T-helper 2 cell treated with Interferon-gamma antibody and Interleukin-4, amounts not matched to agents 5 μg/mL and 100 μg/mL, for 36 hours (primary cell): Measurements from ENCODE around the gene INTS11.

ENCODE experiments used
- DNase-seq: peaks from one replicate; pipeline ENCODE4 v3.0.0; 2021; ENCODE audit warnings: low spot score
- H3K27ac Mint-ChIP-seq: one replicate; pipeline ENCODE4 v1.8.0; 2021; ENCODE audit warnings: mild to moderate bottlenecking, mixed read lengths
- H3K27me3 Mint-ChIP-seq: one replicate; pipeline ENCODE4 v1.8.0; 2021; ENCODE audit warnings: low read depth, mixed read lengths
- H3K36me3 Mint-ChIP-seq: one replicate; pipeline ENCODE4 v1.8.0; 2021; ENCODE audit warnings: low read depth, mixed read lengths
- H3K4me1 Mint-ChIP-seq: one replicate; pipeline ENCODE4 v1.8.0; 2021; ENCODE audit warnings: low read depth, mixed read lengths
- H3K4me3 Mint-ChIP-seq: one replicate; pipeline ENCODE4 v1.8.0; 2022; ENCODE audit warnings: mild to moderate bottlenecking, moderate library complexity, mixed read lengths
- H3K9me3 Mint-ChIP-seq: one replicate; pipeline ENCODE4 v1.8.0; 2021; ENCODE audit warnings: mixed read lengths

The INTS11 gene

GRCh38 chr1:1332774-1333480 lies 8.5 kb upstream of the INTS11 start:
- no peaks in the 10 kb centered on the region for H3K4me1 Mint-ChIP-seq
- no peaks in the 10 kb centered on the region for H3K27me3 Mint-ChIP-seq

GRCh38 chr1:1332031-1332755 lies 7.7 kb upstream of the INTS11 start:
- no peaks in the 10 kb centered on the region for H3K36me3 Mint-ChIP-seq
- DNase-seq: no peak
- H3K9me3 Mint-ChIP-seq: peaks cover 3% of the 10 kb centered on the region
- H3K4me3 Mint-ChIP-seq: no peak overlapping the region
- H3K4me1 Mint-ChIP-seq: no peaks in the 10 kb centered on the region
- H3K27ac Mint-ChIP-seq: no peak overlapping the region
- H3K27me3 Mint-ChIP-seq: no peaks in the 10 kb centered on the region

More at GRCh38 chr1:1332774-1333480, 8.5 kb upstream of the INTS11 start:
- no peaks in the 10 kb centered on the region for H3K36me3 Mint-ChIP-seq
- no peak overlapping the region for H3K27ac Mint-ChIP-seq
- H3K9me3 Mint-ChIP-seq: peaks cover 3% of the 10 kb centered on the region
- no peak overlapping the region for H3K4me3 Mint-ChIP-seq
- DNase-seq: no peak

DNA sequence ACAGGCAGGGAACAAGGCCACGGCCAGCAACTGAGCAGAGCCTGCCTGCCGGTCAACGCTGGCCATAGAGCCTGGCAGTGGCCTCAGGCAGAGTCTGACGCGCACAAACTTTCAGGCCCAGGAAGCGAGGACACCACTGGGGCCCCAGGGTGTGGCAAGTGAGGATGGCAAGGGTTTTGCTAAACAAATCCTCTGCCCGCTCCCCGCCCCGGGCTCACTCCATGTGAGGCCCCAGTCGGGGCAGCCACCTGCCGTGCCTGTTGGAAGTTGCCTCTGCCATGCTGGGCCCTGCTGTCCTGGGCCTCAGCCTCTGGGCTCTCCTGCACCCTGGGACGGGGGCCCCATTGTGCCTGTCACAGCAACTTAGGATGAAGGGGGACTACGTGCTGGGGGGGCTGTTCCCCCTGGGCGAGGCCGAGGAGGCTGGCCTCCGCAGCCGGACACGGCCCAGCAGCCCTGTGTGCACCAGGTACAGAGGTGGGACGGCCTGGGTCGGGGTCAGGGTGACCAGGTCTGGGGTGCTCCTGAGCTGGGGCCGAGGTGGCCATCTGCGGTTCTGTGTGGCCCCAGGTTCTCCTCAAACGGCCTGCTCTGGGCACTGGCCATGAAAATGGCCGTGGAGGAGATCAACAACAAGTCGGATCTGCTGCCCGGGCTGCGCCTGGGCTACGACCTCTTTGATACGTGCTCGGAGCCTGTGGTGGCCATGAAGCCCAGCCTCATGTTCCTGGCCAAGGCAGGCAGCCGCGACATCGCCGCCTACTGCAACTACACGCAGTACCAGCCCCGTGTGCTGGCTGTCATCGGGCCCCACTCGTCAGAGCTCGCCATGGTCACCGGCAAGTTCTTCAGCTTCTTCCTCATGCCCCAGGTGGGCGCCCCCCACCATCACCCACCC lies 6.9 kb upstream of the INTS11 start, which contains the start of gene TAS1R3:
TAS1R3 (plus strand) TSS at position 213 of the 898 bp plus-strand sequence; CDS start at position 279, 66 bp downstream.
- Mint-ChIP-seq H3K4me1 (peaks cover under 1% of the 10 kb centered on the region), H3K36me3 (no peaks in the 10 kb centered on the region), H3K9me3 (peaks cover 3% of the 10 kb centered on the region), H3K27ac (no peak within 1 kb of the TSS), H3K4me3 (no peak within 1 kb of the TSS), H3K27me3 (no peaks in the 10 kb centered on the region)
- DNase-seq: no peak

DNA sequence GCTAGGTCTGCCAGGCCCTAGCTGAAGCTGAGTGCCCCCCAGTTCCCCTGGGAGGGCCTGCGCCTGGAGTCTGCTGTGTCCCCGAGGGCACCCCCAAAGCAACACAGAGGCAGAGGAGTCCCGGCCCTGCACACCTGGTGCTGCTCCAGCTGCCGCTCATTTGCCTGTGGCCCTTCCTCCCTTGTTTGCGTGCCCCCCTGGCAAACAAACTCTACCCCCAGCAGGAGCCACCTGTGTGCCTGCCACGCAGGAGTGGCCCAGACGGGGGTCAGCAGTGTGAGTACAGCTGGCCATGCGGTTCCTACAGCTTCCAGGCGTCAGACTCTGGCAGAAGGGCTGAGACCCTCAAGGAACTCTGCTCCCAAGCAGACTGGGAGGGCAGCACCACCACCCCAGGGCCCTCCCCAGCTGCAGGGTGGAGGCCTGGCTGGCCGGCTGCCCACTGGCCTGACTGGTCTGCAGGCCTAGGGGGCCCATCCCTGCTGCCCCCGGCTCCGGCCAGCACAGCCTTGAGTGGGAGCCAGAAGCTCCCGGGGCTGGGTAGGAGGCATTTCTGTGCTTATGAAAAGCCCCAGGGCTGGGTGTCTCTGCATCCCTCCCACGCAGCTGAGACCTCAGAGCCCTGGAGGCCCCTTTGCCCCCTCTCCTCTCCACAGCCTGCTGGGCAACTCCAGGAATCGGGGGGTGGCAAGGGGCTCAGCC lies 6.1 kb upstream of the INTS11 start:
- no peak overlapping the region for H3K4me3 Mint-ChIP-seq
- peaks cover 3% of the 10 kb centered on the region for H3K9me3 Mint-ChIP-seq
- no peaks in the 10 kb centered on the region for H3K27me3 Mint-ChIP-seq
- H3K4me1 Mint-ChIP-seq: peaks cover 8% of the 10 kb centered on the region
- no peaks in the 10 kb centered on the region for H3K36me3 Mint-ChIP-seq
- no peak for DNase-seq
- H3K27ac Mint-ChIP-seq: no peak overlapping the region

GRCh38 chr1:1329304-1330210 lies 5.1 kb upstream of the INTS11 start:
- Mint-ChIP-seq H3K4me3 (no peak overlapping the region), H3K27me3 (no peaks in the 10 kb centered on the region), H3K4me1 (peaks cover 11% of the 10 kb centered on the region), H3K36me3 (no peaks in the 10 kb centered on the region), H3K27ac (no peak overlapping the region), H3K9me3 (peaks cover 3% of the 10 kb centered on the region)
- no peak for DNase-seq

DNA sequence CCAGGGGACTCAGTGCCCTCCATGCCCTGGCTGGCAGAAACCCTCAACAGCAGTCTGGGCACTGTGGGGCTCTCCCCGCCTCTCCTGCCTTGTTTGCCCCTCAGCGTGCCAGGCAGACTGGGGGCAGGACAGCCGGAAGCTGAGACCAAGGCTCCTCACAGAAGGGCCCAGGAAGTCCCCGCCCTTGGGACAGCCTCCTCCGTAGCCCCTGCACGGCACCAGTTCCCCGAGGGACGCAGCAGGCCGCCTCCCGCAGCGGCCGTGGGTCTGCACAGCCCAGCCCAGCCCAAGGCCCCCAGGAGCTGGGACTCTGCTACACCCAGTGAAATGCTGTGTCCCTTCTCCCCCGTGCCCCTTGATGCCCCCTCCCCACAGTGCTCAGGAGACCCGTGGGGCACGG lies 3.8 kb upstream of the INTS11 start:
- Mint-ChIP-seq H3K4me1 (peaks cover 15% of the 10 kb centered on the region), H3K4me3 (no peak overlapping the region), H3K27ac (no peak overlapping the region), H3K9me3 (peaks cover 3% of the 10 kb centered on the region), H3K27me3 (no peaks in the 10 kb centered on the region), H3K36me3 (no peaks in the 10 kb centered on the region)
- no peak for DNase-seq

- no peak overlapping the region for H3K4me3 Mint-ChIP-seq
- peaks cover 3% of the 10 kb centered on the region for H3K9me3 Mint-ChIP-seq
- DNase-seq: no peak
- no peaks in the 10 kb centered on the region for H3K27me3 Mint-ChIP-seq
- peaks cover 18% of the 10 kb centered on the region for H3K4me1 Mint-ChIP-seq
- no peaks in the 10 kb centered on the region for H3K36me3 Mint-ChIP-seq
- no peak overlapping the region for H3K27ac Mint-ChIP-seq
Observed at GRCh38 chr1:1327291-1327690, 2.8 kb upstream of the INTS11 start.

DNA sequence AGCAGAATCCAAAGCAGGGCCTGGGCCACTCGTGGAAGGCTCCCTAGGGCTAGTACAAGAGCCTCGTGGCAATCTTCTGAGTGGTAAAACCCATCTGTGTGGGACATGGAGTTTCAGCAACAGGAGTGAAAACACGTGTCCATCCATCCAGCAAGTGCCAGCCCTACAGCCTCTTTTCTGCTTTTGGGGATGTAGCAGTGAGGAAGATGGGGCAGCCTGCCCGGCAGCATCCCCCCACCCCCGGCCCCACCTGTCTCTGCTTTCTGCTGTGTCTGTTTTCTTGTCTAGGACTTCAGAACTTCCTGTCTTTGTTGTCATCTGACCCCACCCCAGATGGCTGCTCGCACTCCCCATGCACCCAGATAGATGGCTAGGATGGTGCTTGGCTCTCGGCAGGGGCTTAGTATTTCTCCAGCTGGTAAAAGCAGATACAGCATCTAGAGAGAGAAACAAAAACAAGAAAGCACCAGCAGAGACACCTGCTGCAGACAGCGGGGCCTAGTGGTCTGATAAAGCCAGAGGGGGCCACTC lies 1.7 kb upstream of the INTS11 start:
- Mint-ChIP-seq H3K36me3 (no peaks in the 10 kb centered on the region), H3K9me3 (peaks cover 3% of the 10 kb centered on the region), H3K4me1 (peaks cover 22% of the 10 kb centered on the region), H3K27me3 (no peaks in the 10 kb centered on the region), H3K4me3 (peak overlapping the region; percentile 79), H3K27ac (peak overlapping the region; percentile 82)
- no peak for DNase-seq

GRCh38 chr1:1325288-1326074 lies 1.0 kb upstream of the INTS11 start:
- Mint-ChIP-seq H3K4me1 (peaks cover 22% of the 10 kb centered on the region), H3K36me3 (no peaks in the 10 kb centered on the region), H3K4me3 (peak overlapping the region; percentile 79), H3K9me3 (peaks cover 3% of the 10 kb centered on the region), H3K27me3 (no peaks in the 10 kb centered on the region), H3K27ac (peak overlapping the region; percentile 82)
- no peak for DNase-seq

DNA sequence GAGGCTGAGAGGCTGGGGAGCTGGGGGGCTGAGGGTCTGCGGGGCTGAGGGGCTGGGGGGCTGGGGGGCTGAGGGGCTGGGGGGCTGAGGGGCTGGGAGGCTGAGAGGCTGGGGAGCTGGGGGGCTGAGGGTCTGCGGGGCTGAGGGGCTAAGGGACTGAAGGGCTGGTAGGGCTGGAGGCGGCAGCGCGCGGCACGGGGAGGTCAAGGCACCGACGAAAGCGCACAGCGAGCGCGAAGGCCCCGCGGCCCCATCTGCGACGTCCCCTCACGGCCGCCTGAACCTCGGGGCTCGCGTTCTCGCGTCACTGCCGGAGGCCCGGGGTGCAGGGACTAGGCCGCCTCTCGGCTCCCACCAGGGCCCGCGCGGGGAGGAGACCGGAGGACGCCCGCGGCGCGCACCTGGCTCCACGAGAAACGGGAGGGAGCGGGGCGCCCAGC lies 356 bp downstream of the INTS11 start:
- H3K27me3 Mint-ChIP-seq: no peaks in the 10 kb centered on the region
- DNase-seq: no peak
- H3K36me3 Mint-ChIP-seq: peaks cover 4% of the 10 kb centered on the region
- H3K9me3 Mint-ChIP-seq: no peaks in the 10 kb centered on the region
- peak overlapping the region; percentile 60 for H3K27ac Mint-ChIP-seq
- H3K4me3 Mint-ChIP-seq: peak overlapping the region; percentile 74
- H3K4me1 Mint-ChIP-seq: peaks cover 22% of the 10 kb centered on the region

- H3K36me3 Mint-ChIP-seq: peaks cover 5% of the 10 kb centered on the region
- peak overlapping the region; percentile 81 for H3K4me3 Mint-ChIP-seq
- no peaks in the 10 kb centered on the region for H3K27me3 Mint-ChIP-seq
- peaks cover 22% of the 10 kb centered on the region for H3K4me1 Mint-ChIP-seq
- H3K27ac Mint-ChIP-seq: peak overlapping the region; percentile 78
- H3K9me3 Mint-ChIP-seq: no peaks in the 10 kb centered on the region
- DNase-seq: no peak
Observed at GRCh38 chr1:1322952-1323351, 1.5 kb downstream of the INTS11 start.

DNA sequence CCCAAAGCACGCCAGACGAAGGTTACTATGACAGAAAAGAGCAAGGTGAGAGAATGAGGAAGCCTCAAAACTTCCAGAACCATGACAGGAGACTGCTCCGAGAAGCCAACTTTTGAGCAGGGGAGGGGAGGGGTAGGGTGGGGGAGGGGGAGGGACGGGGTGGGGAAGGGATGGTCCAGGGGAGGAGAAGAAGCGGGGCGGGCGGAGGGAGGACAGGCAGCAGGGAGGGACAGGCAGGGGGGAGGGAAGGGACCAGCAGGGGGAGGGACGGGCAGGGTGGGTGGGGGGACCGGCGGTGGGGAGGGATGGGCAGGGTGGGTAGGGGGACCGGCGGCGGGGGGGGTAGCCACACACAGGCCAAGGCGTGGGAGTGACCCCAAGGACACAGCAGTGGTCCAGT lies 2.0 kb downstream of the INTS11 start:
- Mint-ChIP-seq H3K4me3 (peak overlapping the region; percentile 72), H3K9me3 (no peaks in the 10 kb centered on the region), H3K4me1 (peaks cover 22% of the 10 kb centered on the region), H3K27me3 (no peaks in the 10 kb centered on the region), H3K27ac (peak overlapping the region; percentile 78), H3K36me3 (peaks cover 9% of the 10 kb centered on the region)
- DNase-seq: no peak
